K562 (cell line): ENCODE measurements around the gene NSG2. TPM values are rescaled to one million over a fixed set of nuclear protein-coding genes. Genes with fewer than 3 reads are reported as not detected.

Experiments used
- ATAC-seq: fragments of 200-7000 bp; cut with Tn5 transposase; 3 replicates; pipeline ENCODE4 v1.9.1; 2020; ENCODE audit warnings: moderate library complexity
- BruUV-seq: library from RNA; stranded (reverse); fragments of 400-500 nt; replicated peaks from 2 replicates; lab custom pipeline; 2021; lab: Mats Ljungman, UMichigan
- CTCF ChIA-PET: fragments of 300-600 bp; formaldehyde crosslinking; extraction: SDS; loops from one replicate; lab custom pipeline; 2021; ENCODE audit warnings: low intra/inter-chr PET ratio; lab: Yijun Ruan, JAX
- POLR2A ChIA-PET: fragments of 300-600, 350-650 bp; sonication (Branson Sonifier 250); formaldehyde crosslinking; extraction: SDS; loops from one replicate; lab custom pipeline; 2021; ENCODE audit warnings: antibody characterized with exemption, inconsistent platforms; lab: Yijun Ruan, JAX
- DNase-seq, 4 experiments: peaks; one replicate each; pipeline versions ENCODE4 v3.0.0 to v3.0.0-alpha.2; 2011 to 2018; ENCODE audit warnings: low spot score in 3 of 4, mixed read lengths in 3 of 4; ENCODE audit errors: extremely low read depth in 1 of 4
- FAIRE-seq: peaks from 2 replicates; lab custom pipeline; 2011; peaks lifted over from hg19 to GRCh38; lab: Jason Lieb, UNC
- H2AFZ ChIP-seq: 2 replicates; pipeline ENCODE4 v1.6.0; 2011; ENCODE audit warnings: low read depth, low read length, control low read depth, inconsistent platforms
- H3K27ac ChIP-seq: fragments of 200-600 bp; 3 replicates; pipeline ENCODE4 v1.8.0; 2011; ENCODE audit warnings: low read depth, mild to moderate bottlenecking, control low read depth, inconsistent platforms, low read length, moderate library complexity, mixed read lengths; ENCODE audit errors: extremely low read depth
- H3K27me3 ChIP-seq, 2 experiments: fragments of 300-600 bp in 1 of 2; 2 replicates in 1 of 2; 3 replicates in 1 of 2; pipeline versions ENCODE4 v1.6.0 to v1.8.0; 2011; ENCODE audit warnings: inconsistent platforms in 2 of 2, low read length in 2 of 2, mild to moderate bottlenecking in 1 of 2, mixed read lengths in 1 of 2, moderate library complexity in 1 of 2; ENCODE audit not compliant: control insufficient read depth in 2 of 2, insufficient read depth in 2 of 2
- H3K36me3 ChIP-seq: fragments of 300-600 bp; 3 replicates; pipeline ENCODE4 v1.8.0; 2011; ENCODE audit warnings: mild to moderate bottlenecking, low read length, inconsistent platforms; ENCODE audit not compliant: control insufficient read depth, insufficient read depth
- H3K4me1 ChIP-seq, 2 experiments: fragments of 200-600 bp in 1 of 2; replicated peaks in 1 of 2; 2 replicates in 1 of 2; 3 replicates in 1 of 2; pipeline versions ENCODE4 v1.5.1 to v1.8.0; 2011; ENCODE audit warnings: inconsistent platforms in 2 of 2, low read length in 2 of 2, mild to moderate bottlenecking in 1 of 2, mixed read lengths in 1 of 2, moderate library complexity in 1 of 2; ENCODE audit not compliant: control insufficient read depth in 2 of 2, insufficient read depth in 2 of 2
- H3K4me2 ChIP-seq: 2 replicates; pipeline ENCODE4 v1.6.1; 2011; ENCODE audit warnings: low read length, control low read depth, inconsistent platforms, mixed read lengths; ENCODE audit not compliant: insufficient read depth
- H3K4me3 ChIP-seq: fragments of 200-600 bp; sonication (generic), shearing (Covaris generic); 2 replicates; pipeline ENCODE4 v1.5.1; 2016; ENCODE audit warnings: control low read depth, inconsistent platforms
- H3K79me2 ChIP-seq: fragments of 200-600 bp; 3 replicates; pipeline ENCODE4 v1.8.0; 2011; ENCODE audit warnings: low read length, inconsistent platforms; ENCODE audit not compliant: control insufficient read depth, insufficient read depth
- H3K9ac ChIP-seq, 2 experiments: 2 replicates each; pipeline versions ENCODE4 v1.6.0 to v1.6.1; 2011; ENCODE audit warnings: low read depth in 2 of 2, low read length in 2 of 2, control low read depth in 1 of 2, inconsistent platforms in 1 of 2, mild to moderate bottlenecking in 1 of 2, mixed read lengths in 1 of 2; ENCODE audit not compliant: insufficient read depth in 1 of 2
- H3K9me1 ChIP-seq: one replicate; pipeline ENCODE4 v1.6.0; 2011; ENCODE audit warnings: inconsistent platforms, mild to moderate bottlenecking, low read length, moderate library complexity; ENCODE audit not compliant: control insufficient read depth, insufficient read depth
- H3K9me3 ChIP-seq: replicated peaks from 2 replicates; pipeline ENCODE4 v1.5.1; 2011; ENCODE audit warnings: low read depth, low read length, inconsistent platforms; ENCODE audit not compliant: control insufficient read depth, insufficient read depth
- H4K20me1 ChIP-seq: replicated peaks from 2 replicates; pipeline ENCODE4 v1.6.1; 2011; ENCODE audit warnings: low read length, inconsistent platforms, mixed read lengths; ENCODE audit not compliant: control insufficient read depth, insufficient read depth
- FUS ChIP-seq: fragments of 200-400 bp; formaldehyde crosslinking; optimal IDR thresholded peaks from 2 replicates; pipeline ENCODE3; 2017; ENCODE audit warnings: low read depth, low read length
- HIVEP1 ChIP-seq: fragments of 250-450 bp; sonication (Bioruptor Pico); IDR thresholded peaks from 2 replicates; pipeline ENCODE4 v1.4.0; 2020; ENCODE audit warnings: mild to moderate bottlenecking
- ILF3 ChIP-seq: fragments of 450-650 bp; IDR thresholded peaks from 2 replicates; pipeline ENCODE4 v1.6.1; 2018; ENCODE audit warnings: antibody characterized with exemption, mild to moderate bottlenecking, moderate library complexity, borderline replicate concordance
- NFYB ChIP-seq: IDR thresholded peaks from 2 replicates; pipeline ENCODE4 v1.6.1; 2011; ENCODE audit warnings: mild to moderate bottlenecking, moderate library complexity; ENCODE audit not compliant: insufficient read length; ENCODE audit errors: extremely low read depth
- SMARCC2 ChIP-seq: fragments of 450-650 bp; IDR thresholded peaks from 2 replicates; pipeline ENCODE4 v1.6.1; 2017; ENCODE audit warnings: antibody characterized with exemption, moderate library complexity, mild to moderate bottlenecking, low read depth
- SRSF1 ChIP-seq: fragments of 200-400 bp; formaldehyde crosslinking; IDR thresholded peaks from 2 replicates; pipeline ENCODE4 v1.6.1; 2017; ENCODE audit warnings: mild to moderate bottlenecking, low read depth, low read length, moderate library complexity
- ZNF224 ChIP-seq: sonication (generic); formaldehyde crosslinking; IDR thresholded peaks from 2 replicates; pipeline ENCODE4 v1.8.0; 2022; ENCODE audit warnings: mild to moderate bottlenecking, missing genetic modification reagents
- ZNF3 ChIP-seq: fragments of 250-450 bp; sonication (Bioruptor Pico); IDR thresholded peaks from 2 replicates; pipeline ENCODE4 v1.5.0; 2021; ENCODE audit warnings: mild to moderate bottlenecking, moderate library complexity
- ZNF431 ChIP-seq: sonication (generic); formaldehyde crosslinking; IDR thresholded peaks from 2 replicates; pipeline ENCODE4 v1.8.0; 2022; ENCODE audit warnings: mild to moderate bottlenecking, missing genetic modification reagents
- ZNF780A ChIP-seq: fragments of 250-450 bp; sonication (Bioruptor Pico); IDR thresholded peaks from 2 replicates; pipeline ENCODE4 v1.5.0; 2021; ENCODE audit warnings: mild to moderate bottlenecking
- WGBS: fragments of 100-300 bp; shearing (Covaris generic); methylation state at CpG from one replicate; pipeline ENCODE4 v1.1.6; 2016; ENCODE audit warnings: low coverage, mixed read lengths; ENCODE audit not compliant: insufficient coverage; ENCODE audit errors: missing lambda C conversion rate; 5-methylcytosine and 5-hydroxymethylcytosine counted together
- in situ Hi-C: fragments of 300-500 bp; cut with MboI; formaldehyde crosslinking; loops from 4 replicates; pipeline ENCODE4 v1.15.0; 2018; ENCODE audit warnings: inconsistent platforms, mixed read lengths
- intact Hi-C: fragments of 100-400 bp; cut with micrococcal nuclease; formaldehyde crosslinking; loops from 2 replicates; pipeline ENCODE4 v1.14.2; 2022
- polyA plus RNA-seq, 8 experiments: library from polyadenylated mRNA; depleted of rRNA in 4 of 8; stranded (reverse) in 5 of 8; unstranded in 3 of 8; fragments of >200 nt; fragmentation: Nextera tagmentation in 2 of 8; fragmentation: Illumina TruSeq in 1 of 8; extraction: Ambion mirVana in 2 of 8; extraction: Trizol in 1 of 8; gene quantifications; 2 replicates each; pipeline versions ENCODE4 v1.2.1 to v1.2.3, GENCODE V29; 2011 to 2014; ENCODE audit warnings: inconsistent platforms in 1 of 8, missing spikeins in 1 of 8
- total RNA-seq, 7 experiments: library from RNA; depleted of rRNA in 6 of 7; stranded (reverse); fragments of >200 nt in 6 of 7; fragmentation: Illumina TruSeq in 2 of 7; extraction: Trizol in 2 of 7; gene quantifications; 2 replicates each; pipeline versions ENCODE4 v1.2.1 to v1.2.3, GENCODE V29; 2011 to 2021; ENCODE audit warnings: low replicate concordance in 1 of 7
- TF ChIP-seq, protein P1 (sequence below), 2 experiments: IDR thresholded peaks; 2 replicates each; pipeline ENCODE4 v1.6.1; 2012; ENCODE audit warnings: improper control_type of control experiment in 2 of 2, low read depth in 2 of 2, low read length in 2 of 2, borderline replicate concordance in 1 of 2
- TF ChIP-seq, protein P2 (sequence below): sonication (generic); formaldehyde crosslinking; IDR thresholded peaks from 2 replicates; pipeline ENCODE4 v1.8.1; 2023; ENCODE audit warnings: missing genetic modification reagents, mild to moderate bottlenecking, borderline replicate concordance
- TF ChIP-seq, protein P3 (sequence below): sonication (generic); formaldehyde crosslinking; IDR thresholded peaks from 2 replicates; pipeline ENCODE4 v1.8.1; 2022; ENCODE audit warnings: missing genetic modification reagents

NSG2 gene
- total and polyA plus RNA-seq, 9 of the 15 experiments (the other 6 are each of a cell fraction or from before 2014, with no cell fraction given): not detected

DNA sequence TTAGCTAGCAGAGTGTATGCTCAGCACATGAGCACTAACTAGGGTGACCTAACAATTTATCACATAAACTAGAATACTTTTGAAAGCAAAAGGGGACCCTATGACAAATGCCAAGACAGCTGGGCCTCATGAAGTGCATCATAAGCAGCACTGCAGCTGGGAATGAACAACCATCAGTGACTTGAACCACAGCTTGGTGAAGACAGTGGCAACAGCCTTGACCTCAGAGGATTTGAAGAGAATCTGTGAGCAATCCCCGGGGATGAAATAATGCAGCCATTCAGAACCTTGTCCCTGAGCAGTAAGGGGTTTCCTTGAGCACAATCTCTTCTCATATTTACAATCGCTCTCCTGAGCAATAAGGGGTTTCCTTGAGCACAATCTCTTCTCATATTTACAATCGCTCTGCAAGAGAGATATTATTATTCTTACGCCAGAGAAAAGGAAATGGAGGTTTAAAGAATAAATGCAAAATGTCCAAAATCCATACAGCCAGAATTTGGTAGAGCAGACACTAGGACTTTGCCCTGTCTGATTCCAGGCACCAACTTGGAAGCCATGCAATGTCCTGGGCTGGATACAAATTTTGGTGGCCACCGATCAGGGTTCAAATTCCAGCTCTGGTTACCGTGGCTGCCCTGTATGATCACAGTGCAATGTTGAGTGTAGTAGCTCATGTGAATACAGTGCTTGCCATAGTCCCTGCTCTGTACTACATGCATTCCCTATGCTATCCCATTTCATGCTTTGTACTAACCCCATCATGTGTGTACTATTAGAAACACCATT is 846 bp upstream of the NSG2 start:
- POLR2A ChIA-PET: interaction anchor here (0.7 kb wide), 1 partner anchor 271 kb away, joined by 3 read pairs; no protein-coding TSS in a partner anchor
- CTCF ChIA-PET: interaction anchor here (1.8 kb wide), 1 partner anchor 267 kb away, joined by 16 read pairs; no protein-coding TSS in a partner anchor
- DNase-seq (no peak), FAIRE-seq (no peak), ATAC-seq (no peak)
- H3K27ac ChIP-seq: no peak overlapping the region
- intact Hi-C loops (loop anchor here (1.0 kb wide), 1 partner anchor 268 kb away; no protein-coding TSS in a partner anchor), in situ Hi-C loops (loop anchor here (10.0 kb wide), 1 partner anchor 270 kb away; no protein-coding TSS in a partner anchor)
- H3K9ac ChIP-seq: no peak overlapping the region
- H3K9me3 ChIP-seq: no peaks in the 10 kb centered on the region
- H3K27me3 ChIP-seq: no peaks in the 10 kb centered on the region
- H3K36me3 ChIP-seq: no peaks in the 10 kb centered on the region
- no peaks in the 10 kb centered on the region for H3K9me1 ChIP-seq
- no peak overlapping the region for H3K4me3 ChIP-seq
- H3K4me1 ChIP-seq: no peaks in the 10 kb centered on the region
- WGBS: 0% methylated on average over 6 of the region's 6 CpGs
- no TSS peak for BruUV-seq
- H4K20me1 ChIP-seq: no peaks in the 10 kb centered on the region; the same call in 1 of the 2 replicates
- no peak overlapping the region for H3K4me2 ChIP-seq
- H2AFZ ChIP-seq: no peak overlapping the region
- no peaks in the 10 kb centered on the region for H3K79me2 ChIP-seq
- TF ChIP-seq ZNF3 (CRISPR knock-in tag) (no peak), HIVEP1 (CRISPR knock-in tag) (no peak), SRSF1 (no peak), ILF3 (no peak), ZNF431 (CRISPR knock-in tag) (no peak), SMARCC2 (no peak), ZNF780A (CRISPR knock-in tag) (no peak), ZNF224 (no peak), NFYB (no peak), FUS (no peak)
- TF ChIP-seq, protein P1, sequence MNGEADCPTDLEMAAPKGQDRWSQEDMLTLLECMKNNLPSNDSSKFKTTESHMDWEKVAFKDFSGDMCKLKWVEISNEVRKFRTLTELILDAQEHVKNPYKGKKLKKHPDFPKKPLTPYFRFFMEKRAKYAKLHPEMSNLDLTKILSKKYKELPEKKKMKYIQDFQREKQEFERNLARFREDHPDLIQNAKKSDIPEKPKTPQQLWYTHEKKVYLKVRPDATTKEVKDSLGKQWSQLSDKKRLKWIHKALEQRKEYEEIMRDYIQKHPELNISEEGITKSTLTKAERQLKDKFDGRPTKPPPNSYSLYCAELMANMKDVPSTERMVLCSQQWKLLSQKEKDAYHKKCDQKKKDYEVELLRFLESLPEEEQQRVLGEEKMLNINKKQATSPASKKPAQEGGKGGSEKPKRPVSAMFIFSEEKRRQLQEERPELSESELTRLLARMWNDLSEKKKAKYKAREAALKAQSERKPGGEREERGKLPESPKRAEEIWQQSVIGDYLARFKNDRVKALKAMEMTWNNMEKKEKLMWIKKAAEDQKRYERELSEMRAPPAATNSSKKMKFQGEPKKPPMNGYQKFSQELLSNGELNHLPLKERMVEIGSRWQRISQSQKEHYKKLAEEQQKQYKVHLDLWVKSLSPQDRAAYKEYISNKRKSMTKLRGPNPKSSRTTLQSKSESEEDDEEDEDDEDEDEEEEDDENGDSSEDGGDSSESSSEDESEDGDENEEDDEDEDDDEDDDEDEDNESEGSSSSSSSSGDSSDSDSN (IDR thresholded peaks at IDR 0.05; ENCODE audit: borderline replicate concordance in 1 of 2, low read depth in 2 of 2, low read length in 2 of 2): no peak
- TF ChIP-seq, protein P2, sequence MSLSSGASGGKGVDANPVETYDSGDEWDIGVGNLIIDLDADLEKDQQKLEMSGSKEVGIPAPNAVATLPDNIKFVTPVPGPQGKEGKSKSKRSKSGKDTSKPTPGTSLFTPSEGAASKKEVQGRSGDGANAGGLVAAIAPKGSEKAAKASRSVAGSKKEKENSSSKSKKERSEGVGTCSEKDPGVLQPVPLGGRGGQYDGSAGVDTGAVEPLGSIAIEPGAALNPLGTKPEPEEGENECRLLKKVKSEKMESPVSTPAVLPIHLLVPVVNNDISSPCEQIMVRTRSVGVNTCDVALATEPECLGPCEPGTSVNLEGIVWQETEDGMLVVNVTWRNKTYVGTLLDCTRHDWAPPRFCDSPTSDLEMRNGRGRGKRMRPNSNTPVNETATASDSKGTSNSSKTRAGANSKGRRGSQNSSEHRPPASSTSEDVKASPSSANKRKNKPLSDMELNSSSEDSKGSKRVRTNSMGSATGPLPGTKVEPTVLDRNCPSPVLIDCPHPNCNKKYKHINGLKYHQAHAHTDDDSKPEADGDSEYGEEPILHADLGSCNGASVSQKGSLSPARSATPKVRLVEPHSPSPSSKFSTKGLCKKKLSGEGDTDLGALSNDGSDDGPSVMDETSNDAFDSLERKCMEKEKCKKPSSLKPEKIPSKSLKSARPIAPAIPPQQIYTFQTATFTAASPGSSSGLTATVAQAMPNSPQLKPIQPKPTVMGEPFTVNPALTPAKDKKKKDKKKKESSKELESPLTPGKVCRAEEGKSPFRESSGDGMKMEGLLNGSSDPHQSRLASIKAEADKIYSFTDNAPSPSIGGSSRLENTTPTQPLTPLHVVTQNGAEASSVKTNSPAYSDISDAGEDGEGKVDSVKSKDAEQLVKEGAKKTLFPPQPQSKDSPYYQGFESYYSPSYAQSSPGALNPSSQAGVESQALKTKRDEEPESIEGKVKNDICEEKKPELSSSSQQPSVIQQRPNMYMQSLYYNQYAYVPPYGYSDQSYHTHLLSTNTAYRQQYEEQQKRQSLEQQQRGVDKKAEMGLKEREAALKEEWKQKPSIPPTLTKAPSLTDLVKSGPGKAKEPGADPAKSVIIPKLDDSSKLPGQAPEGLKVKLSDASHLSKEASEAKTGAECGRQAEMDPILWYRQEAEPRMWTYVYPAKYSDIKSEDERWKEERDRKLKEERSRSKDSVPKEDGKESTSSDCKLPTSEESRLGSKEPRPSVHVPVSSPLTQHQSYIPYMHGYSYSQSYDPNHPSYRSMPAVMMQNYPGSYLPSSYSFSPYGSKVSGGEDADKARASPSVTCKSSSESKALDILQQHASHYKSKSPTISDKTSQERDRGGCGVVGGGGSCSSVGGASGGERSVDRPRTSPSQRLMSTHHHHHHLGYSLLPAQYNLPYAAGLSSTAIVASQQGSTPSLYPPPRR (CRISPR knock-in tag): no peak
- TF ChIP-seq, protein P3, sequence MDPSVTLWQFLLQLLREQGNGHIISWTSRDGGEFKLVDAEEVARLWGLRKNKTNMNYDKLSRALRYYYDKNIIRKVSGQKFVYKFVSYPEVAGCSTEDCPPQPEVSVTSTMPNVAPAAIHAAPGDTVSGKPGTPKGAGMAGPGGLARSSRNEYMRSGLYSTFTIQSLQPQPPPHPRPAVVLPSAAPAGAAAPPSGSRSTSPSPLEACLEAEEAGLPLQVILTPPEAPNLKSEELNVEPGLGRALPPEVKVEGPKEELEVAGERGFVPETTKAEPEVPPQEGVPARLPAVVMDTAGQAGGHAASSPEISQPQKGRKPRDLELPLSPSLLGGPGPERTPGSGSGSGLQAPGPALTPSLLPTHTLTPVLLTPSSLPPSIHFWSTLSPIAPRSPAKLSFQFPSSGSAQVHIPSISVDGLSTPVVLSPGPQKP (CRISPR knock-in tag): no peak
